WTC11 (cell line): ENCODE data around the gene FAU. TPM values are rescaled to one million over a fixed set of nuclear protein-coding genes. Genes with fewer than 3 reads are reported as not detected.

Source experiments
- ATAC-seq: fragments of 200-7000 bp; cut with Tn5 transposase; 2 replicates; pipeline ENCODE4 v1.10.0; 2021; ENCODE audit warnings: mild to moderate bottlenecking, moderate library complexity
- CTCF ChIA-PET: fragments of 300-600 bp; sonication (Branson Sonifier 250); formaldehyde crosslinking; loops from one replicate; lab custom pipeline; 2021; ENCODE audit warnings: antibody characterized with exemption; lab: Charles Lee
- POLR2A ChIA-PET: fragments of 350-600 bp; sonication (Branson Sonifier 250); formaldehyde crosslinking; loops from one replicate; lab custom pipeline; 2021; ENCODE audit warnings: antibody characterized with exemption; lab: Charles Lee
- DNase-seq: peaks from one replicate; pipeline ENCODE4 v3.0.0; 2021; ENCODE audit warnings: low spot score
- H3K27ac Mint-ChIP-seq: 2 replicates; pipeline ENCODE4 v1.8.0; 2021; ENCODE audit warnings: mixed read lengths
- H3K27me3 Mint-ChIP-seq: 2 replicates; pipeline ENCODE4 v1.8.0; 2021; ENCODE audit warnings: low read depth, mild to moderate bottlenecking, moderate library complexity, mixed read lengths
- H3K36me3 Mint-ChIP-seq: 2 replicates; pipeline ENCODE4 v1.8.0; 2021; ENCODE audit warnings: mixed read lengths
- H3K4me1 Mint-ChIP-seq: 2 replicates; pipeline ENCODE4 v1.8.0; 2022; ENCODE audit warnings: mixed read lengths
- H3K4me3 Mint-ChIP-seq: 2 replicates; pipeline ENCODE4 v1.8.0; 2021; ENCODE audit warnings: mild to moderate bottlenecking, moderate library complexity, mixed read lengths
- H3K9me3 Mint-ChIP-seq: 2 replicates; pipeline ENCODE4 v1.8.0; 2021; ENCODE audit warnings: mixed read lengths
- AR ChIP-seq: fragments of 250-450 bp; sonication (Bioruptor Pico); IDR thresholded peaks from 2 replicates; pipeline ENCODE4 v1.9.0; 2021; ENCODE audit warnings: mild to moderate bottlenecking
- ARID4B ChIP-seq: sonication (generic); formaldehyde crosslinking; IDR thresholded peaks from 2 replicates; pipeline ENCODE4 v1.8.0; 2023; ENCODE audit warnings: missing genetic modification reagents, mild to moderate bottlenecking, borderline replicate concordance
- ATF3 ChIP-seq: sonication (generic); formaldehyde crosslinking; conservative IDR thresholded peaks from 2 replicates; pipeline ENCODE4 v1.8.1; 2022; ENCODE audit warnings: mild to moderate bottlenecking, missing genetic modification reagents
- ERG ChIP-seq: fragments of 250-450 bp; sonication (Bioruptor Pico); IDR thresholded peaks from 2 replicates; pipeline ENCODE4 v1.8.0; 2021; ENCODE audit warnings: mild to moderate bottlenecking
- FOXJ3 ChIP-seq: sonication (generic); formaldehyde crosslinking; IDR thresholded peaks from 2 replicates; pipeline ENCODE4 v1.9.0; 2021; ENCODE audit warnings: missing genetic modification reagents, mild to moderate bottlenecking, borderline replicate concordance
- FOXP4 ChIP-seq: sonication (generic); formaldehyde crosslinking; IDR thresholded peaks from 2 replicates; pipeline ENCODE4 v1.8.0; 2022; ENCODE audit warnings: mild to moderate bottlenecking, missing genetic modification reagents
- MAX ChIP-seq: sonication (generic); formaldehyde crosslinking; IDR thresholded peaks from 2 replicates; pipeline ENCODE4 v1.8.0; 2022; ENCODE audit warnings: mild to moderate bottlenecking, missing genetic modification reagents
- MXD4 ChIP-seq: fragments of 250-450 bp; sonication (Bioruptor Pico); IDR thresholded peaks from 2 replicates; pipeline ENCODE4 v1.8.0; 2021; ENCODE audit warnings: mild to moderate bottlenecking, moderate library complexity, borderline replicate concordance
- NFE2L1 ChIP-seq: sonication (generic); formaldehyde crosslinking; IDR thresholded peaks from 2 replicates; pipeline ENCODE4 v1.8.1; 2023; ENCODE audit warnings: missing genetic modification reagents
- NFYB ChIP-seq: sonication (generic); formaldehyde crosslinking; conservative IDR thresholded peaks from 2 replicates; pipeline ENCODE4 v1.8.0; 2022; ENCODE audit warnings: low read depth, missing genetic modification reagents
- NR2C2 ChIP-seq: sonication (generic); formaldehyde crosslinking; IDR thresholded peaks from 2 replicates; pipeline ENCODE4 v1.8.0; 2022; ENCODE audit warnings: mild to moderate bottlenecking, missing genetic modification reagents
- PREB ChIP-seq: sonication (generic); formaldehyde crosslinking; IDR thresholded peaks from 2 replicates; pipeline ENCODE4 v1.8.1; 2022; ENCODE audit warnings: mild to moderate bottlenecking, missing genetic modification reagents, moderate library complexity, borderline replicate concordance
- RORB ChIP-seq: fragments of 250-450 bp; sonication (Bioruptor Pico); IDR thresholded peaks from 2 replicates; pipeline ENCODE4 v1.9.0; 2021; ENCODE audit warnings: mild to moderate bottlenecking
- SMAD3 ChIP-seq: sonication (generic); formaldehyde crosslinking; IDR thresholded peaks from 2 replicates; pipeline ENCODE4 v1.8.0; 2022; ENCODE audit warnings: missing genetic modification reagents, mild to moderate bottlenecking, borderline replicate concordance
- SMAD4 ChIP-seq: sonication (generic); formaldehyde crosslinking; IDR thresholded peaks from 2 replicates; pipeline ENCODE4 v1.8.0; 2022; ENCODE audit warnings: mild to moderate bottlenecking, missing genetic modification reagents
- TEAD4 ChIP-seq: sonication (generic); formaldehyde crosslinking; IDR thresholded peaks from 2 replicates; pipeline ENCODE4 v1.8.0; 2022; ENCODE audit warnings: mild to moderate bottlenecking, missing genetic modification reagents
- TP53 ChIP-seq: sonication (generic); formaldehyde crosslinking; IDR thresholded peaks from 2 replicates; pipeline ENCODE4 v1.8.1; 2023; ENCODE audit warnings: mild to moderate bottlenecking, missing genetic modification reagents
- ZSCAN18 ChIP-seq: fragments of 250-450 bp; sonication (Bioruptor Pico); IDR thresholded peaks from 2 replicates; pipeline ENCODE4 v2.1.2; 2022; ENCODE audit warnings: mild to moderate bottlenecking, moderate library complexity
- total RNA-seq: library from RNA; stranded (reverse); gene quantifications from 3 replicates; pipeline ENCODE4 v1.2.3, GENCODE V29; 2021

Gene FAU
- total RNA-seq, 1 experiment from 2014 or later, result 991 TPM

- ChIA-PET CTCF (no interaction called here), POLR2A (no interaction called here)
- Mint-ChIP-seq H3K4me1 (no peaks in the 10 kb centered on the region), H3K27me3 (peaks cover 16% of the 10 kb centered on the region), H3K9me3 (peaks cover 10% of the 10 kb centered on the region), H3K36me3 (no peaks in the 10 kb centered on the region), H3K27ac (no peak overlapping the region), H3K4me3 (no peak overlapping the region)
- ATAC-seq, result no peak
- DNase-seq, result no peak
- TF ChIP-seq FOXJ3 (CRISPR knock-in tag) (no peak), RORB (CRISPR knock-in tag) (no peak), TEAD4 (CRISPR knock-in tag) (no peak), NFE2L1 (CRISPR knock-in tag) (no peak), SMAD4 (CRISPR knock-in tag) (no peak), TP53 (CRISPR knock-in tag) (no peak), NFYB (no peak), ERG (CRISPR knock-in tag) (no peak), SMAD3 (CRISPR knock-in tag) (no peak), AR (CRISPR knock-in tag) (no peak), ARID4B (CRISPR knock-in tag) (no peak), NR2C2 (CRISPR knock-in tag) (no peak), ZSCAN18 (CRISPR knock-in tag) (no peak), MAX (CRISPR knock-in tag) (no peak), ATF3 (CRISPR knock-in tag) (no peak), PREB (CRISPR knock-in tag) (no peak), MXD4 (CRISPR knock-in tag) (no peak), FOXP4 (CRISPR knock-in tag) (no peak)
These were observed 20.1 kb upstream of the FAU start for GRCh38 chr11:65141896-65142494.
